NCI-H2081 treated with DMSO at 0.1 percent for 48 hours (cell line): ENCODE data around the gene COL16A1.

Experiments
- DNase-seq: peaks from one replicate; lab custom pipeline; 2025; lab: John Stamatoyannopoulos, UW

COL16A1 gene

DNA sequence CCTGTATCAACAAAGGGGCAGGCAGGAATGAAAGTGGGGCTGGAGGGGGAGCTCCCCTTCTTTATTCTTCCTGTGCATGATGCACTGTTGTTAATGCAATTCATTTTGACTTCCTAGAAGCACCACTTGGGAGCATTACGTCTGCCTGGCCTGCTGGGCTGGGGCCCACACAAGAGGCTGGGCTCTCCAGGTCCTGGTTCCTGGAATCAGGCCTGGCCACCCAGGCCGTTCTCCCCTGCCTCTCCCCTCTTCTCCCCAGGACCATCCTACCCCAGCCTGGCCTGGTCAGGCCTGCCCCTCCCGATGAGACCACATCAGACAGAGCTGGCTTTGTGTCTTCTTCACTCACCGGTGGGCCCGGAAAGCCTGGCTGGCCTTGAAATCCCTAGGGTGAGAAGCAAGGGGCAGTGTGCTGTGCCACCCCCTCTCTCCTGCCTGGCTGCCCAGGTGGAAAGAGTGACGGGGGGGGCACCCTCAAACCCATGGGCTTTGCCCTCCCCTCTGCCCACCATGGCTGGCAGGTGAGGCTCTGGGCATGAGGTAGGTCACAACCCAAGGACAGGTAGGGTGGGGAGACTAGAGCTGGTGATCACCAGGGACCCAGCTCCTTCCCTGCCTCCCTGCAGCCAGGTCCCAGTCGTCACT lies 38.5 kb downstream of the COL16A1 start:
- DNase-seq, result no peak

DNA sequence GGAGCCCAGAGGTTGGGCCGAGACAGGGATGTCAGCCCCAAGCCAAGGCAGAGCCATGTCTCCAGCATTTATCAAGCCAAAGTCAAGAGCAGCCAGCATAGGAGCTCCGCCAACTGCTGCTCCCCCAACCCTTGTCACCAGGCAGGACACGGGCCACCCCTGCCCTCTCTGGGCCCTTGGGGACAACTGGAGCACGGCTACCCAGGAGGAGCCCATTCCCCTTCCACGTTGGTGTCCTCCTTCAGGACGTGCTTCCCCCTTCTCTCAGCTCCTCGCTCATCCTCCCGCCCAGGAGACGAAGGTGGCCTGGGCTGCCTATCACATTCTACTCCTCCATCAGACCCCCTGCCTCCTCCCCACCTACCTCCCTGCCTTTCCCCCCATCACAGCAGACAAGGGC lies 39.3 kb downstream of the COL16A1 start:
- DNase-seq, result no peak

DNA sequence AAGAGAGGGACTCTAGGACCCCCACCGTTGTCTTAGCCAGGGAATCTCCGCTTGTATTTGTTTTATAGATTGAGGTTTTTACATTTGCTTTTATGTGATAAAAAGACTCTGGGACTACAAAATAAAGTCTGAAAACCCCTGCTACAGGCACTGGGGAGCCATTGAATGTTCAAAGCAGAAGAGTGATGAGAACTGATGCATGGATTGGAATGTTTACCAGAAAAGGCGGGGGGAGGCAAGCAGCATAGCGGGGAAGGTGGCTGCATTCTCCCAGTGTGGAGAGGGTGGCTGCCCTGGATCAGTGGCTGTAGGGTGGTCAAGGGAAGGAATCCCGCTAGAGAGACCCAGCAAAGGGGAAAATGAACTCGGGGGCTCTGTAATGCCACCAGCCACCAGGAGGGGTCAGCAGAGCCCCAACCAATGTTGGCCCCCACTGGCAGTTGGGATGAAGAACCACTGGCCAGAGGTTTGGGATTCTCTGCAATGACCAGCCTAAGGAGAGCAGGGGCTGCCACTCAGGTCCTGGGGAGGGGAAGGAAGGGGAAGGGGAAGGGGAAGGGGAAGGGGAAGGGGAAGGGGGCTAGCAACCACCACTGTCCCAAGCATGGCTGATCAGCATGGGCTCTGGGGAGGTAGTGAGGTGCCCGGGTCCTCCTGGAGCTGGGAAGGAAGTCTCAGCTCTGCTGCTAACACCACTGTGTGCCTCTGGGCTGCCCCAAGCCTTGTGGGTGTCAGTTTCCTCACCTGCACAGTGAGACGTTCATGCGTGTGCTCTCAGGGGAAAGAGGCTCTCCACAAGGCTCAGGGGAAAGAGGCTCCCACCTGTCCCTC lies 40.0 kb downstream of the COL16A1 start:
- no peak for DNase-seq

DNA sequence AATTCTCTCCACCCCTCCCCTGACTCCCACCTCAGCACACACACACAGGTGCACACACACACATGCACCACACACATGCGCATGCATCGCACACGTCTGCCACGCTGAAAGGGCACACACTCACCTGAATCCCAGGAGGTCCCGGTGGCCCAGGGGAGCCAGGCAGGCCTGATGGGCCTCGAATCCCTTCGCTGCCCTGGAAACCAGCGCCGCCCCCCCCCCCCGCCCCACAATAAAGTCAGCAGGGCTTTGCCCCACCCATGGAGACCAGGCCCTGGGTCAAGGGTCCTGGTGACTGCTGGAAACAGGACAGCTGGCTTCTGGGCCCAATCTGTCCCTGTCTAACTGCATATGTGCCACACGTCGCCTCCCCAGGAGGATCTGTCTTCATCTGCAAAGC lies 41.4 kb downstream of the COL16A1 start:
- no peak for DNase-seq

DNA sequence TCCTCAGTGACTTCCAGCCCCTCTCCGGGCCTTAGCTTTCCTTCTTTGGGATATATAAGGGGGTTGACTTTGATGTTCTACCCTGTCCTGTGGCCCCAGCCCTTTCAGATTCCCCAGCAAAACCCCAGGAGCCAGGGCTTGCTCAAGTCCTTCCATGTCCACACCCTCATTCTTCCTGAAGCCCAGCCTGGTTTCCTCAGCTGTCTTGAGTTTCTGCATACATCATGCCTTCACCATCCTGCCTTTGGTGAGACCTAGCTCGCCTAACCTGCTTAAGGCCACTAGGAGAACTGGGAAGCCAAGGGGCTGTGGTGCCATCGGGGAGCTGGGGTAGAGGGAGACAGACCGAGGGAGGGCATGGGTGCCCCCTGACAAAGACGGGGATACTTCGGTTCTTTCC lies 42.0 kb downstream of the COL16A1 start:
- DNase-seq, result no peak

DNA sequence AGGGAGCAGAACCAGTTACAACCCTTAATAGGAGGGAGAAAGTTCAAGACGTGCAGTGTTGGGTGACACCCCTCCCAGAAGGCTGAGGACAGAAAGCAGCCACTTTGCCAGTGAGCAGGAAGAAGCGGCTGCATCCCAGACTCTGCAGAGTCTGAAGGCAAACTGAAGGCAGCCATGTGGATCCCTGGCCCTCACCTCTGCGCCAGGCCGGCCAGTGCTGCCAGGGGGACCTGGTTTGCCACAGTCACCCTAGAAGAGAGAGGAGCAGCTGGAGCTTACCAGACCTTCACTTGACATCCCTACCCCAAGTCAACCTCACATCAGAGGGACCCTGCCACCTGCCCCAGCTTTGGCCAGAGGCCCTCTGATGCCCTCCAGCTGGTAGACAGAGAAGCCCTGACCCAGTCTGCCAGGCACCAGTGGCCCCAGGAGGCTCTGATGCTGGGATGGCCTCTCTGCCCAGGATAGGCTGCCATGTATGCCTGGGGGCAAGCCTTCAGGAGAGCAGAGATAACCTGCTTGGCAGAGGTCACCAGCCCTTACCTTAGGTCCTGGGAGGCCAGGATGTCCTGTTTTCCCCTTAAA lies 42.9 kb downstream of the COL16A1 start:
- DNase-seq, result no peak

DNA sequence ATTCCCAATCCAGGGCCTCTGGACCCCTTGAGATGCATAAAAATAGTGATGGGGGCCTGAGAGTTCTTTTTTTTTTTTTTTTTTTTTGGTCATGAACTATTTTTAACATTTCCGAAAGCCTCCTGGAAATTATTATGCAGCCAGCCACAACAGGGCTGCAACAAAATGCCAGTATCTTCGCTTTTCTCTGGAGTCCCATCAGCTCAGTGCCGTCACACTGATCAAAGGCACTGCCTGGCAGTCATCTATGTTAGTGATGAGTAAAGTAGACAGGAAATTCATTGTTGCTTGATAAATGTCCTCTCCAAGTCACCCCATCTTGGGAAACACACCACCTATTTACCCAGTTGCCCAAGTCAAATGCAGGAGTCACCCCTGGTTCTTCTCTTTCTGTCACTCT lies 43.9 kb downstream of the COL16A1 start:
- DNase-seq, result no peak

DNA sequence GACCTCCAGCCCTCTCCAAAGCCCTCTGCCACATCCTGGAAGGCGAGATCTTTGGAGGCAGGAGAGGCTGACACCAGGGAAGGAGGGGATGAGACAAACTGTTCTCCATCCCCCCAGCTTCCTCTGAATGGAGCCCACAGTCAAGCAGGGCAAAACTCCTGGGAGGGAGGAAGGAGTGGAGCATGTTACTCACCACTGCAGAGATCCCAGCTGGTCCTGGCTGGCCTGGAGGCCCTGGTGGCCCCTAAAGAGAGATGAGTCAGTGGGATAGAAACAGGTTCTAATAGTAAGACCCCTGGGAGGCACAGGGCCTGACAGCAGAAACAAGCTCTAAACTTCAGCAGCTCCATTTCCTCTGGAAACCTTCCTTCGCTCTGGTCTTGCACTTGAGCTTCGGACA lies 45.1 kb downstream of the COL16A1 start:
- no peak for DNase-seq

DNA sequence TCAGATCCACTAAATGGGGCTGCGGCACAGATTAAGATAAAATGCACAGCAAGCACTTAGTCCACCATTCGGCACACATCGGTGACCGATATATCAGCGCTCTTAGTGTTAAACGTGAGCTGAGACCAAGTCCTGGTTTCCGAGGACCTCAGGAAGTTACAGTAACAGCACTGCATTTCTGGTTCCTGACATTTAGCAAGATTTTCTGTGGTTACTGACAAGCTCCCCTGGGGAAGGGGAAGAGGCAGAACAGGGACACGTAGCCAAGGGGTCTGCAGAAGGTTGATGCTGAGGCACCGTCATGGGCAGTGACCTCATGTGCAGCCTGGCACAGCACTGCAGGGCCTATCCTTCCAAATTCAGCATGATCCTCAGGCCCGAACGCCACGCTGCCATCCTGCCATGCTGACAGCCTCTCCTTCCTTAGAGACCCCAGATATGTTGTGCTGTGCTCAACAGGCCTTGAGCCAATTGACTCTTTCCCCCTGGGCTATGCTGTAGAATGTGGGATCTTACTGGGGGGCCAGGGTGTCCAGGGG lies 45.8 kb downstream of the COL16A1 start:
- DNase-seq, result no peak

DNA sequence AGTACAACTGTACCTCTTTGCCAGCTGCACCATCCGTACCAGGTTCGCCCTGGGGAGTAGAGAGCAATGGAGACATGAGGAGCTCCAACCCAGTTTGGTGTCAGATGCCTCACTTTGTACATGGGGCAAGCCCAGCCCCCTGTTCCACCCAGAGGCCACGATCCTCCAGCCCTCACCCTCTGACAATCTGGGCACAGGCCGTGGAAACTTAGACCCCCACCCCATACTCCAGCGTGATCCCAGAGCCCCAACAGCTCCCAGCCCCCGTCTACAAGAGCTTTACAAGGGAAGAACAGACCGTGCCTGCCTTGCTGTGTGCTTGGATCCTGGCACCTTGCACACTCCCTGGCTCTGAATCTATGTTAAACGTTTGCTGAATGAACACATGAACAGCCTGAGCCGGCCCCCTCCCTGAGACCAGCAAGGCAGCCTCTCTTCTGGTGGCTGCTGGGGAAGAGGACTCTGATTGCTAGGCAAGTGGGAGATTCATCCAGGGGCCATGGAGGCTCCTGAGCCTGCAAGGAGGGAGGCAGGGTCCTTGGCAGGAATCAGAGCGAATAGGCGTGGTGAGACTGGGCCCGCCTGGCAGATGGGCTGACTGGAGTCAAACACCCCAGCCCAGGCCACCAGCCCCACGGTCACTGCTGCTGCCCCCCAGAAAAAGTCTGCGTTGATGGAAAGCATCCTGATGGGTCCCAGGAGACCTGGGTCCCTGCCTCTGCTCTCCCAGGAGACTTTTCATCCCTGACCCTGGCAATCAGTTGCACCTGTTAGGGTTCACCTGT lies 46.6 kb downstream of the COL16A1 start:
- DNase-seq, result no peak

DNA sequence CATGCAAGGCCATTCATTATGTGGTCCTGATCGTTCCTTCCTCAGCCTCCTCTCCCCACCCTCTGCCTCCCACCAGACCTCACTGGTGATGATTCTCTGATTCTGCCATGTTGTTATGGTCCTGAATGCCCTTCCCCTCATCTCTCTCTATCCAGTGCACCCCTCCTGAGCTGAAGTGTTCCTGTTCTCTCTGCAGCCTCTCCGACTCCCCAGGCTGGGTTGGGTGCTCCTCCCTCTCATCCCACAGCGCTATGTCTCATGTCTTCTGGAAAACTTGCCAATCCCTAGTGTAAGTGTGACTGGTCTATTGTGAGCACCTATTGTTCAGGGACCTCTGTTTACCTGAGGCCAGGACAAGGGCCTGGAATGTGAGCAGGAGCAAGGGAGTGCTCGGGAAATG lies 48.1 kb downstream of the COL16A1 start:
- no peak for DNase-seq

DNA sequence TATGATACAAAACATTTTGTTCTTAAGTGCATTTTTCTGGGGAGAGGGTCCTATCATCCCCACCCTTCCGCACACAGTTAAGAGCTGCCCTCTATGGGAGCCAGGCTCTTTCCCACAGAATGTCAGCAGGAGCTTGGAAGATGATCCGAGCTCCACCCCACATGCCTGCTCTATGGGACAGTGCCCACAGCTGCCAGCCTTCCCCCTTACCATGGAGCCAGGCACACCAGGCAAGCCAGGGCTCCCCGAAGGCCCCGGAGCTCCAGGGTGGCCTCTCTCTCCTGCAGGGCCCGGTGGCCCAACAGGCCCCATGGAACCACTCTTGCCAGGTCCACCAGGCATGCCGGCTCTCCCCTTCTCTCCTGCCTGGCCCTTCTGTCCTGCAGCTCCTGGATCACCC lies 48.7 kb downstream of the COL16A1 start:
- no peak for DNase-seq

DNA sequence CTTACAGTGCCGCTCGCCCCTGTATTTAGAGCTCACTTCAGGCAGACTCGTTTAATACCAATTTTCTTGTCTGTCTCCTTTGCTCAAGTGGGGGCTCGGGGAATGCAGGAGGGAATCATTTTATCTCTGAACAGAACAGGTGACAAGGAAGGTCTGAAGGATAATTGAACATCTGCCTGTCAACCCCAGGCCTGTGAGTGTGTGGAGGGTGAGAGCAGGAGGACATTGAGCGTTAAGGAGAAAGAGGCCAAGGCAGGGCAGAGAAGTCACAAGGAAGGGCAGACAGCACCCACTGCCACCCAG lies 49.4 kb downstream of the COL16A1 start:
- no peak for DNase-seq

DNA sequence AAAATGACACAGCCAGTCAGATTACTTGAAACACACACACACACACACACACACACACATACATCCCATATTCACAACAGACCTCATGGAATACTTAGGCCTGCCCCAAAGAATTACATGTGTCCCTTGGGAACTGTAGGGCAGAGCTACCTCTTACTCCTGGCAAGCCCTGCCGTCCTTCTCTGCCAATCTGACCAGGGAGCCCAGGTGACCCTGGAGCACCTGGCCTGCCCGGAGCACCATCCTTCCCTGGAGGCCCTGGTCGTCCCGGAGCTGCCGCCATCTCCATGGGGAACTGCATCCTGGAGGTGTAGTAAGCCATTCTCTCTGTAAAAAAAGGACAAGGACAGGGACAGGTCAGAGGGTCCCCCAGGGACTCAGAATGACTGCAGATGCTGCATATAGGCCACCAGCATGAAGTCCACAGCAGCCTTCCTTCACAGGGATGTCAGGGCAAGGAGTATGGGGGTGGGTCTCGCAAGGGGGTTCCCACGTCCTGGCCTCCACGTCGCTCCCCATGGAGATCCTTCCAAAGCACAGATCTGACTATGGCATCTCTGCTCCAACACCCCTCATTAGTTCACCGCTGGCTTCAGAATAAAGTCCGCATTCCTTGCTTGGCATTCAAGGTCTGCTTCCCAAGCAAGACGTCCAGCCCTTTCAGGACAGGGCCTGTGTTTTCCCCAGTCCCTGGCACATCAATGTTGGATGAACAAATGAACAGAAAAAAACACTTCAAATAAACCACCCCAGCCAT lies 49.9 kb downstream of the COL16A1 start:
- DNase-seq, result no peak

DNA sequence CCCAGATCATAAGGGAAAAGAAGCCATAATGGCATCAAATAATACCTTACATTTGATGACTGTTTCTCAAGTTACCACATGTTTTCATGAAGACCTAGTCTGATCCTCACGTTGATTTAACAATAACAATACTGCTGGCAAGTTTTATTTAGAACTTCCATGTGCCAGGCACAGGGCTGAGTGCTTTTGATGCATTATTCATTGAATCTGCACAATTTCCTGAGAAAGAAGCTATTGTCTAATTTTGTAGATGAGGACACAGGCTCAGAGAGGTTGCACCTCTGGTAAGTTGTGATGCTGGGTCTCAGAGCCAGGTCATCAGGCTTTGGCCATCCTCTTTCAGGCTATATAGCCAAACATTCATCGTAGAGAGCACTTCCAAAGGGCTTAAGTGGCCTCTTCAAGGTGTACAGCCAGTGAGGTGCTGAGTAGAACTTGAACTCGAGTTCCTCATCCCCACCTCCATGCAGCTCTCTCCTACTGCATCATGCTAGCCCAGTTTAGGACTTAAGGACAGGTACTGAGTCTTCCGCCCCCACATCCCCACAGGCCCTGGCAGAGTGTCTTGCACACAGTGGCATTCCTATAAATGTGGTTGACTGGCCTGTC lies 50.8 kb downstream of the COL16A1 start:
- DNase-seq, result no peak

DNA sequence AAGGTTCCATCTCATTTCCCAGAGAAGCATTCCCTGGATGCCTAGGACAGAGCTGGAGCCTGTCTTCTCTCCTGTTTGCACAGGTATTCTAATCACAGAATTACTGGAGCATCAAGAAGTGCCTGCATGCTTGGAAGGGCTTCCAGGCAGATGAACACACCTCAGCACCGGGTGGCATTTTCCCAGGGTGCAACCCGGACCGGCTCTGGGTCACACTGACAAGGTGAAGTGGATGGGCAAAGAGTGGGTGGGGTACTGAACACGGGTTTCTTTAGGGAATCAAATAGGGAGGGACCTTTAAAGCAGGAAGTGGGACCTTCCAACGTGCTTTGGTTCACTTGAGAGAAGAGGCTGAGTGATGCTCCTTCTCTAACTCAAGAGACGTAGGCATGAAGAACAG lies 52.1 kb downstream of the COL16A1 start:
- DNase-seq, result no peak

DNA sequence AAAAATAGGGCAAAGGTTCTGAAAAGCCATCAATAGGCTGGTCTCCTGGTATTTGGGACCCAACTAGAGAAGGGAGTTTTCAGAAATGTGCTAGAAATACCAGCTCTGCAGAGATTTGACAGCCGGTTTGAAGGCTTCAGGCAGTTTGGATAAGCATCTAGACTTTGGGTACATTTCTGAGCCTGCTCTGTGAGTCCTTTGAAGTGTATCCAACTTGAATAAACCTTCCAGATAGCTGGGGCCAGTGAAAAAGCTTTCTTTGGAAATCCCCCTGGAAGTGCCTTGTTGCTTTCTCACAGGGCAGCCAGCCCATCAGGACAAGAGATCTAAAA lies 52.8 kb downstream of the COL16A1 start:
- DNase-seq, result no peak

DNA sequence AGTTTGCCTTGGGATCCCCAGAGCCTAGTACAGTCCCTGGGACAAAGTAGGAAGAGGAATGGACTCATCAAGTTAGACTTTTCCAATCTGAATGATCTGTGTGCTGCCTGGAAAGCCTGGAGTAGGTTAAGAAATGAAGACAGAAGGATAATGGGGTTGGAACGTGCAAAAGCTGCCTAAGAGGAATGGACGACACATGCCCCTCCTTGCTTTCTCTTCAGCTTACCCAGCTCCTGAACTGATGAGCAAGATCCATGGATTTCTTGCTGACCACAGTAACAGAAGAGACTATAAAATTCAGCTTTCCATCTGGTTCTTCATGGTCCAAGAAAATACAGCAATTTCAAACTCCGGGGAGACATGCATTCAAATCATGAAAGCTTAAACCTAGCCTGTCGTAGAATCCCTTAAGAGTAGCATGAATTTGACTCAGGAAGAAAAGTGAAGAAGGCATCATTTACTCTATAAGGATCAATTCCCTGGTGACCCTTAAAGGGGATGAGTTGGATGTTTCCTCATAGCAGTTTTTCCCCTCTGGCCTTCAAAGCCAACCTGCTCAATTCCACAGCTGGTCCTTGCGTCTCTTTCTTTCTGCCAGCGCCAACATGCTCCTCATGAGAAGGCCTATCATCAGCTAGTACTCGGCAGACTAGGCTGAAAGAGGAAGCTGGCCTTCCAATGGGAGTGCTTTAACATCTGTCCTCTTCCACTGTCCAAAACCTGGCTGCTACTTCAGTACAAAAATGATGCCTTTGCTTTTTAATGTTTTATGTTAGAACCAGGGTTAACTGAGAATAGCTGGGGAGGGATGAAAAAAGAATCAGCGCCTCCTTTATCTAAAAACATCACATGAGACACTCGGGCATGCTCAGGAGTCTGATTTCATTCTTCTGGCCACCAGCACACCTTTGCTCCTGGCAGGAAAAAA lies 53.4 kb downstream of the COL16A1 start:
- no peak for DNase-seq

DNA sequence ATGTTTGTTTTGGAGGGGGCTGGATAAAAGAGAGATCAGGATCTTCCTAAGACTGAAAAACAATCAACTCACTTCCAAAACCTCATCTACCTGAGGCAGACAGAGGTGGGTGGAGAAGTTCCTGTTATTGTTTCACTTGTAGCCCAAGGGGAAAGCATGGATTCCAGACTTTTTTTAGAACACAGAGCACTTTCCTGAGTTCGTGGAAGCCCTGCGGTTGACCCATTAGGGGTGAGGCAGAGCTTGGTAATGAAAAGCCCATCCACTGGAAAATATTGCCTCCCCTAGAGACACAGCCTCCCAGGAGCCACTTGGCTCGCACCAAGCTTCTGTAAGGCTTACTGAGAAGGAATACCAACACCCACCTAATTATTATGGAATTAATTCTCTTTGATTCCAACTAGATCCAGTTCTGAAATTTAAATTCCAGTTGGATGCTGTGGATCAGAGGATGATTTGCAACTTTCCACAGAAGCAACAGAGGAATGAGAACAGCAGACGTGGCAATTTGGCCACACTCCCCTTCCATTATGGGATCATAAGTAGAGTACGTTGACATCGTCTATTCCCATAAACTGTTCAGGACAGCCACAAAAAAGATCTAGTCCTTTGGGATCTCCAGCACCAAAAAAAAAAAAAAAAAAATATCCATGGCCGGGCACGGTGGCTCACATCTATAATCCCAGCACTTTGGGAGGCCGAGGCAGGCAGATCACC lies 55.0 kb downstream of the COL16A1 start:
- no peak for DNase-seq

DNA sequence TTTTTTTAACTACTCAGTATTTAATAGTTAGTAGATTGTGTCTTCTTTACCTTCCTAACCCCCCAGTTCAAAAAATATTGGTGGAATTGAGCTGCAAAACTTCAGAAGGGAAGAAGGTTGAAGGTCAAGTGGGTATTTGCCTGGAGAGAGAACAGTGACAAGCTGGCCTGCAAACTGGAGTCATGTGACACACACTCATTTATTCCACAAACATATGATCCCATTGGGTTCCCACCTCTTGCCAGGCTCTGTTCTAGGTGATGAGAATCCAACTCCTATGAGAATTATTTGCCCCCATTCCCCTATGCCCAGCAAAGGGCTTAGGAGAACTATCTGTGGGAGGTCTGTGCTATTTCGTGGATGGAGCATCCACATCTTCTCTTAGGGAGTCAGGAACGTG lies 55.6 kb downstream of the COL16A1 start:
- DNase-seq, result no peak
